Kidney (tissue), 14 donors: ENCODE measurements around the gene RBM47. TPM values are rescaled to one million over a fixed set of nuclear protein-coding genes. Genes with fewer than 3 reads are reported as not detected.

Source experiments
- DNase-seq, 5 donors: peaks; one replicate each; pipeline ENCODE4 v3.0.0-alpha.2; 2013 to 2020
- FAIRE-seq: peaks from 2 replicates; lab custom pipeline; 2012; peaks lifted over from hg19 to GRCh38; lab: Jason Lieb, UNC
- H3K27ac ChIP-seq, 2 donors: one replicate each; pipeline ENCODE4 v1.7.0; 2013; ENCODE audit warnings: low read depth in 2 of 2, low read length in 2 of 2, inconsistent platforms in 1 of 2
- H3K27me3 ChIP-seq: one replicate; pipeline ENCODE4 v1.7.1; 2013; ENCODE audit warnings: low read length, inconsistent platforms; ENCODE audit not compliant: control insufficient read depth, insufficient read depth
- H3K36me3 ChIP-seq, 3 donors: one replicate each; pipeline versions ENCODE4 v1.7.0 to v1.7.1; 2013; ENCODE audit warnings: low read length in 3 of 3, control low read depth in 1 of 3, inconsistent platforms in 1 of 3; ENCODE audit not compliant: insufficient read depth in 3 of 3, control insufficient read depth in 2 of 3
- H3K4me1 ChIP-seq, 3 donors: one replicate each; pipeline versions ENCODE4 v1.7.0 to v1.7.1; 2013; ENCODE audit warnings: low read length in 3 of 3, inconsistent platforms in 1 of 3, low read depth in 1 of 3; ENCODE audit not compliant: control insufficient read depth in 2 of 3, insufficient read depth in 2 of 3
- H3K4me3 ChIP-seq, 3 donors: one replicate each; pipeline versions ENCODE4 v1.7.0 to v1.8.1; 2013; ENCODE audit warnings: low read length in 3 of 3, control low read depth in 1 of 3, inconsistent platforms in 1 of 3
- H3K9ac ChIP-seq, 3 donors: one replicate each; pipeline versions ENCODE4 v1.7.0 to v1.7.1; 2013; ENCODE audit warnings: low read length in 3 of 3, control low read depth in 1 of 3, inconsistent platforms in 1 of 3
- H3K9me3 ChIP-seq, 3 donors: one replicate each; pipeline versions ENCODE4 v1.7.0 to v1.7.1; 2013; ENCODE audit warnings: low read length in 3 of 3, control low read depth in 1 of 3, inconsistent platforms in 1 of 3; ENCODE audit not compliant: control insufficient read depth in 2 of 3, insufficient read depth in 1 of 3
- CTCF ChIP-seq: IDR thresholded peaks from 3 replicates; pipeline ENCODE4 v1.5.1; 2012; ENCODE audit warnings: mild to moderate bottlenecking, moderate library complexity, borderline replicate concordance; ENCODE audit not compliant: insufficient read depth; ENCODE audit errors: extremely low read depth
- intact Hi-C: fragments of 100-400 bp; cut with DNase I; formaldehyde crosslinking; loops from one replicate; pipeline ENCODE4 v1.11.1; 2022
- polyA plus RNA-seq: library from polyadenylated mRNA; stranded (reverse); fragments of 350-450 nt; fragmentation: Illumina TruSeq; extraction: RNeasy Lipid Tissue Mini Kit (QIAGEN cat#74804); gene quantifications from one replicate; pipeline ENCODE4 v1.2.3, GENCODE V29; 2014; ENCODE audit warnings: low read depth, low replicate concordance; ENCODE audit not compliant: insufficient read depth
- total RNA-seq: library from RNA; stranded (reverse); fragmentation: NEBNext Ultra II Directional; extraction: Animal tissue kit (Norgen Biotek cat#: 25700); gene quantifications from one replicate; pipeline ENCODE4 v1.2.1, GENCODE V29; 2021
- donor health status: control.
- donor health status: control.
- donor health status: control.
- donor health status: control.
- donor health status: control.
- donor health status: DM: yes; HTN: yes; CAD: no.
- donor health status: Normal renal cell carcinoma (clear cell type).

RBM47 gene
- total and polyA plus RNA-seq, 2 donors from 2014 or later = 61.5 to 124 TPM

- H3K27ac ChIP-seq = peak overlapping the region; percentile 59 to 72
Measured at GRCh38 chr4:40461062-40461461, 168.6 kb downstream of the RBM47 start.

GRCh38 chr4:40458683-40459082, 171.0 kb downstream of the RBM47 start:
- intact Hi-C loops = no loop called here
- no peak for FAIRE-seq
- no peak for DNase-seq
- peaks cover 0 to 9% (median 0%) of the 10 kb centered on the region in 3 donors for H3K36me3 ChIP-seq
- no peaks in the 10 kb centered on the region for H3K27me3 ChIP-seq
- no peak overlapping the region for H3K9ac ChIP-seq
- H3K9me3 ChIP-seq = no peaks in the 10 kb centered on the region
- TF ChIP-seq CTCF = no peak
- H3K27ac ChIP-seq = no peak overlapping the region
- H3K4me3 ChIP-seq = no peak overlapping the region
- H3K4me1 ChIP-seq = peaks cover 2 to 25% (median 14%) of the 10 kb centered on the region in 3 donors

More at GRCh38 chr4:40461062-40461461, 168.6 kb downstream of the RBM47 start:
- H3K9me3 ChIP-seq = no peaks in the 10 kb centered on the region
- TF ChIP-seq CTCF = no peak
- no peak overlapping the region for H3K9ac ChIP-seq
- peaks cover 0 to 9% (median 3%) of the 10 kb centered on the region in 3 donors for H3K36me3 ChIP-seq
- H3K27me3 ChIP-seq = no peaks in the 10 kb centered on the region
- intact Hi-C loops = no loop called here
- DNase-seq (peak in 1 of 5 donors; percentile 31), FAIRE-seq (no peak)
- peaks cover 0 to 16% (median 10%) of the 10 kb centered on the region in 3 donors for H3K4me1 ChIP-seq
- H3K4me3 ChIP-seq = no peak overlapping the region

- TF ChIP-seq CTCF = no peak
- Histone ChIP-seq H3K9ac (no peak overlapping the region), H3K4me1 (peaks cover 2 to 25% (median 15%) of the 10 kb centered on the region in 3 donors), H3K9me3 (no peaks in the 10 kb centered on the region), H3K36me3 (peaks cover 0 to 9% (median 0%) of the 10 kb centered on the region in 3 donors), H3K4me3 (no peak overlapping the region), H3K27ac (no peak overlapping the region), H3K27me3 (no peaks in the 10 kb centered on the region)
- DNase-seq (no peak), FAIRE-seq (no peak)
- intact Hi-C loops = no loop called here
Measured at GRCh38 chr4:40458109-40458508, 171.6 kb downstream of the RBM47 start.
